ENCODE results near the gene LIMK2.
A peak's percentile ranks its signal among the peaks of the same experiment; 100 is the strongest.
"Not testable (repeated sequence)": the region's sequence is repeated elsewhere in the genome, so short reads cannot be mapped to it uniquely, and the experiment has no call there.

LIMK2 gene

DNA sequence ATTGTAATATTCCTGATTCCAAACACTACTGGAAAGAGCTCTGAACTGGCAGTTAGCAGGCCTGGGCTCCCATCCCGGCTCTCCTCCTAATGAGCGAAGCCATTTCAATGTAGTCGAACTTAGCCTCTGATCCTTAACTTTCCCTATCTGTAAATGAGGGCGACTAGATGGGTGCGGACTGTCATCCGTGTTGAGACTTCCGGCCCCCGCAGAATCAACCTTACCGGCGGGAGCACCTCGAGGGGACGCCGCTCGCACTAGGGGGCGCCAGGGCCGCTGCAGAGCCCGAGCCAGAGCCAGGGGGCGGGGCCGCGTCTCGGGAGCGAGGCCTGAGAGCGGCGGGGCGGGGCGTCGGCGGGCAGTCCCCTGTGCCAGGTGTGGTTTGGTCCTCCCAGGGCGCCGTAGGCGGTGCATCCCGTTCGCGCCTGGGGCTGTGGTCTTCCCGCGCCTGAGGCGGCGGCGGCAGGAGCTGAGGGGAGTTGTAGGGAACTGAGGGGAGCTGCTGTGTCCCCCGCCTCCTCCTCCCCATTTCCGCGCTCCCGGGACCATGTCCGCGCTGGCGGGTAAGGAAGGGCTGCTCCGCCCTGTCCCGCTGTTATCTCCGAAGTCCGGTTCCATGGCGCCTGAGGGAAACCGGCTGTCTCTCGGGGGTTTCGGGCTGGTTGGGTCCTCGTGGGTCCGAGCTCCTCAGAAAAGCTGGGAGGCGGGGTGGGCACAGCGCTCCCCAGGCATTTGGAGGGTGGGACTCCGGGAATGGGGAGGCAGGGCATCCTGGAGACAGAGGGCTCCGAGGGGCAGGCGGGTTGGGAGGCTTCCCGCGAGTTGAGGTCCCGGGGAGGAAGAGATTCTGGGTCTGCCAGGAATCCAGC is at the start of gene LIMK2:
Gene LIMK2 (plus strand): TSS at position 437 of the 869 bp plus-strand sequence. CDS start 111 bp downstream, at position 548.
- peak; percentile 73 for DNase-seq (ENCODE audit: low read depth)

DNA sequence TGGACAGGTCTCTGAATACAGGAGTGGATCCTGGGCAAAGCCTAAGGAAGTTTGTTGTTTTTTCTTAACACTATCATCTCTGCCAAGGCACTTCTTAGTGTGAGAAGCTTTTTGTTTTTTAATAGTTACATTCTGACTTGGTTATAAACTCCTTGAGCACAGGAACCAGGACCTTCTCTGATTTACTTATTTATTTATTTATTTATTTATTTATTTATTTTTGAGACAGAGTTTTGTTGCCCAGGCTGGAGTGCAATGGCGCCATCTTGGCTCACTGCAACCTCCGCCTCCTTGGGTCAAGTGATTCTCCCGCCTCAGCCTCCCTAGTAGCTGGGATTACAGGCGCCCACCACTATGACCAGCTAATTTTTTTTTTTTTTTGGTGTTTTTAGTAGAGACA is 41.1 kb upstream of the LIMK2 start:
- DNase-seq (ENCODE audit: low read depth), result no peak

DNA sequence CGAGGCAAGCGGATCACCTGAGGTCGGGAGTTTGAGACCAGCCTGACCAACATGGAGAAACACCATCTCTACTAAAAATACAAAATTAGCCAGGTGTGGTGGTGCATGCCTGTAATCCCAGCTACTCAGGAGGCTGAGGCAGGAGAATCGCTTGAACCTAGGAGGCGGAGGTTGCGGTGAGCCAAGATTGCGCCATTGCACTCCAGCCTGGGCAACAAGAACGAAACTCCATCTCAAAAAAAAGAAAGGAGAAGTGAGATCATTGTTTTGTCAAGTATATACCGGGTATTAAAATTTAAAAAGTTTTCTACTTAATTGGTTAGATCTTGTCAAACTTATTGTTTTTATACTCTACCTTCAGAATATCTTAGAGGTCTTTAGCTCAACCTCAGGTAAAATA is 40.4 kb upstream of the LIMK2 start:
- not testable (repeated sequence) for DNase-seq (ENCODE audit: low read depth)

DNA sequence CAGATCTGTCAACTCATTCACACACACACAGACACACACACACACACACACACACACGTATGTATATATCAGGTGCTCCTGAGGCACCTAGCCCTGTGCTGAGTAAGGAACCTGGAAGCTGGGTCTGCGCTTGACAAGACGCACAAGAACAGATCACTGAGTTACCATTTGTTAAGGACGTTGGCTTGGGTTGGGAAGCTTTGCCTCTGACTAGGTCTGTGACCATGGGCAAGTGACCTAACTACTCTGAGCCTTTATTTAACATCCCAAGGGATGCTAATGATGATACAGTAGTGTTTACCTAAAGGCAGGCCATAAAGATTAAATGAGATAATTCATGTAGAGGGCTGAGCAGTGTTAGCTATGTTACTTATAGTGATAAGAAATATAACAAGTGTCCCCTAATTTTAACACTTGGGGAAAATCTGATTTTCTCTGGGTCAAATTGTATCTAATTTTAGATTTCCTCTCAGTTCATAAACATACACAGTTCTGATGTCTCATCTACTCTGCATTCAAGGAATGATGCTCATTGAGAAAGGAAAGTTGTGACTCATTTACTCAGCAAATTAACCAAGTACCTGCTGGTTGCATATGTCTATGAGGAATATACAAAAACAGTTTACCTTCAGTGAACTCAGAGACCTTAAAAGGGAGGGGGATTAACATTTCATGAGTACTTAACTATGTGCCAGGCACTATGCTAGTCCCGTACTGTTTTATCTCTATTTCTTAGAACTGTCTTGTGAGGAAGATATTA is 38.5 kb upstream of the LIMK2 start:
- peak; percentile 76 for DNase-seq (ENCODE audit: low read depth)

DNA sequence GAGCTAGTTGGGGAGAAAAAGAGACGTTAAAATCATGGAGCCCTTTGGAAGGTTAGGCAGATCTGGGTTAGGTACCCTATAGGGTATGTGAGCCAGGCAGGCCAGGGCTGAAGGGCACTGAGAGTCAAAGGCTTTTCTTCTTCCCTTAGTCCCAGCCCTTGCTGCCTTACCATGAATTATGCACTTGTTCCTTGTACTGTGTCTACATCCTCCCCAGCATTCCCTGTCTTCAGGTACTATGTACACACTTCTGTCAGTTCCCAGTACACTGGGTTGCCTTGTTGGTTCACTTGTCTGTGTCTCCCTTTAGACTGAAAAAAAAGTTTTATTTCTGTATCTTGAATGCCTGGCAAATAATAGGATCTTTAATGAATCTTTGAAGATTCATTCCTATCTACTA is 35.2 kb upstream of the LIMK2 start:
- DNase-seq (ENCODE audit: low read depth), result no peak

DNA sequence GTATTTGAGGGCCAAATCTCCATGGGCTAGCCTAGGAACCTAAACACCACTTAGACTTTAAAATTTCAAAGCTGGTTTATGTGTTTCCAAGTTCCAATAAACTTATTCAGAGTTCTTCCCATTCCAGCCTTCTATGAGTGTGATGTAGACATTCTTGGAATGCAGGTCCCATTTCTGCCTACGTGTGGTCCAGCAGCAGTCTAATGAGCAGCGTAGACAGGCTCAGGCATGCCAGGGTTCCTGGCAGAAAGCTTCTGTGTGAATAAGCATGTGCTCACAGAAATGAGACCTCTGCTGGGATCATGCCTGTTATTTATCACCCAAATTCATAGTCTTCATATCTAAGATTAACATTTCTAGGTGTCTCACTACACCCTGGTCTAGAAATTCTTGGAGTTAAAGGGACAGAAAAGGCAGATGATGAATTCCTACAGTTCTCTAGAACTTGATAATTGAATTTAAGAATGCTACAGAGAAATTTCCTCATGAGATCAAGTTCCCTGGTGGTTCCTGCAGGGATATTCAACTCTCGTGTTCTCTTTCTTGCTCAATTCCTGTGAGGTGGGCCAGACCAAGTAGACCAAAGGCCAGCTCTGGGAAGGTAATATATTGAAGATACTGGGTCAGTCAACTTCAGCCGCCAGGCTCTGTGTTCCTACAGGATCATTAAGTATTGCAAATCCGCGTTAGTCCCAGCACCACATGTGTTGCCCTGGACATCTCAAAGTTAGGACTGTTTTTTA is 34.5 kb upstream of the LIMK2 start:
- DNase-seq (ENCODE audit: low read depth), result peak; percentile 85

DNA sequence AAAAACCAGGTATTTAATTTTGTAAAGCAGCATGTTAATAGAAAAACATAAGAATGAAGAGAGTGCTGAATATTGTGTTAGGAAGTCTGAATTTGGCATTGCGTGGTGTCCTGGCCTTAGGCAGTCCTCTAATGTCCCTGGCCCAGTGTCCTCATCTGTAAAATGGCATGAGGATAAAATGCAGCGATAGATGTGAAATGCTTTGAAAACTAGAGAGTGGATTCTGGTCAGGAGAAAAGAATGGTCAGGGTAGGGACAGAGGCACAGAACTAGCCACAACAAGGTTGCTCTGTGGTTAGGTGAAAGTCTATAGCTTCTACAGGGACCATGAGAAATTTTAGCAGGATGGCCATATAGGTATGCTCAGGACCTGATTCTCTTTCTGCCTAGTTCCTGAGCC is 33.2 kb upstream of the LIMK2 start:
- DNase-seq (ENCODE audit: low read depth), result no peak

DNA sequence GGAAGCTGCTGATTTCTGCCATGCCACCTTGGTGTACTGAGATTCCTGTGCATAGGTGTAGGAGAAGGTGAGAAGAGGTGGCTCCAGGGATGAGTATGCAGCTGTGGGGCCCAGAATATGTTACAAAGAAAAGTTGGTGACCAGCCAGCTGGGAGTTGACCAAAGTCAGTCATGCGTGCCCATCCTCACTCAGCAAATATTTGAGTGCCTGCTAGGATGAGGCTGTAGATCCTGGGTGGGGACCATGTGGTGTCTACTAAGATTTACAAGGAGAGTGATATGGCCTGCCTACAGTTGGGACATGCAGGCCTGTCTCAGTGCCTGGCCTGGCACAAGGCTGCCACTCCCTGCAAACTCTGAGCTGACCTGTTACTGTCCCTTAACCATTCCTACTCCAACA is 32.8 kb upstream of the LIMK2 start:
- peak; percentile 82 for DNase-seq (ENCODE audit: low read depth)

DNA sequence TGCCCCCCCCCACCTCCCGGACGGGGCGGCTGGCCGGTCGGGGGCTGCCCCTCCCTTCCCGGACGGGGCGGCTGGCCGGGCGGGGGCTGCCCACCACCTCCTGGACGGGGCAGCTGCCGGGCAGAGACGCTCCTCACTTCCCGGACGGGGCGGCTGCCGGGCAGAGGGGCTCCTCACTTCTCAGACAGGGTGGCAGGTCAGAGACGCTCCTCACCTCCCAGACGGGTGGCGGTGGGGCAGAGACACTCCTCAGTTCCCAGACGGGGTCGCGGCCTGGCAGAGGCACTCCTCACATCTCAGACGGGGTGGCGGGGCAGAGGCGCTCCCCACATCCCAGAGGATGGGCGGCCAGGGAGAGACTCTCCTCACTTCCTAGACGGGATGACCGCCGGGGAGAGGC is 28.1 kb upstream of the LIMK2 start:
- DNase-seq (ENCODE audit: low read depth), result no peak

DNA sequence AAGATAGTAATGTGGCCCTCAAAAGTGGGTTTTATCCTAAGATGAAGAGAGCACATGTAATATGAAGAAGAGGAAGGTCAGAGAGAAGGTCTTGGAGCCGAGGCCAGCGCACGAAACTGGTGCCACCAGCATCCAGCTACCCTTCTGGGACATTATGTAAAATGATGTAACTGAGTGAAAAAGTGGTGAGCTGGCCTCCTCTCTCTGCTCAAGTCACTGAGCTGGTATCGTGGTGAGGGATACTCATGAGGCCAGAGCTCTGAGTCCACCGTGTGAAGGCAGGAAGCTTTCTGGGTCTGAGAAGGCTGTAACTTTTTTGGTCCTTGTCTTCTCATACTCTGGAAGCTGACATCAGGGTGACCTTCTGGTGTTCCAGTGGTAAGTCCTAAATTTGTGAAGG is 27.0 kb upstream of the LIMK2 start:
- no peak for DNase-seq (ENCODE audit: low read depth)

DNA sequence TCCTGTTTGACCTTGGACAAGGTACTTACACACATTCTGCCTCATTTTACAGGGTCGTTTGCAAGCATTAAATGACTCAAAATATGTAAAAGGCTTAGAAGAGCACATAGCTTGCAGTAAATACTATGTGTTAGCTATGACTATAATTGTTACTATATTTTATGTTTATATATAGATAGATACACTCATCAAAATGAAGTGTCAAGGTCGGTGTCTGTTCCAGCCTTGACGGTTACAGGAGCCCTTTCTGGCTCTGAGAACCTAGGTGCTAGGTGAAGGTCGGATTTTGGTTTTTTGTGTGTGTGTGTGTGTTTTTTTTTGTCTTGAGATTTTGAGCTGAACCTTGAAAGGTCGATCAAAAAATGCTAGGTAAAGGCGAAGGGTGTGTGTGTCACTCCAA is 24.5 kb upstream of the LIMK2 start:
- DNase-seq (ENCODE audit: low read depth), result no peak

DNA sequence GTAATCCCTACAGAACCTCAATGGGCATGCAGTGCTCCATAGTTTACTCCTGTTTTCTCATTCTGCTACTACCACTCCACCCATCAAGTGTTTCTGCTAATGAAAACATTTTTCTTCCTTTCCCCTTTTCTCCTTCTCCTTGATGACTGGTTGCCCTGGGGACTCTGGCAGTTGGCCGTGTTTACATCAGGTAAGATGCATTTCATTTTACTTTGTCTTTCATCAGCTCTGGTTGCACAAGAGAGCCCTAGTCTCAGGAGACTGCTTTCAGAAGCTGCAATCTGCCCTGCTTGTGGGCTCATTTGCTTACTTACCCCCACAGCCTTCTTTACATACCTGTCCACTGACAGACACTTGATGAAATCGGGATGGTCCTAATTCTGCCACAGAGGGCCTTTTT is 19.6 kb upstream of the LIMK2 start:
- DNase-seq (ENCODE audit: low read depth), result peak; percentile 77

DNA sequence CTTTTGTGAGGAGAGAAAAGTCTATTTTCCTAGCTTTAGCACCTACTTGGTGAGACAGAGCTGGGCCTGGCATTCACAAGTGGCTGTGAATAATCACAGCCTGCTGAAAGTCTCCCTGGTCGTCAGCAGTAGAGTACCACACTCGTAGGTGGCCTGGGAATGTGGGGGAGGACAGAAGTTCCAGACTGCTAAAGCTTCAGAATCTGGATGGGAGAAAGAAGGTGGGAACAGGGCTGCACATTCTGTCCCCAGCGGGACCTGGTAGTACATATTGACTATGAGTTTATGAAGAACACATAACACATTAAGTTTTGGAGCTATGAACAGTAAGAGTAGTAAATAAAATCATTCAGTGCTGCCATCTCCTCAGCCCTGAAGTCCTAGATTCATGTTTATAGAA is 19.0 kb upstream of the LIMK2 start:
- DNase-seq (ENCODE audit: low read depth), result no peak

DNA sequence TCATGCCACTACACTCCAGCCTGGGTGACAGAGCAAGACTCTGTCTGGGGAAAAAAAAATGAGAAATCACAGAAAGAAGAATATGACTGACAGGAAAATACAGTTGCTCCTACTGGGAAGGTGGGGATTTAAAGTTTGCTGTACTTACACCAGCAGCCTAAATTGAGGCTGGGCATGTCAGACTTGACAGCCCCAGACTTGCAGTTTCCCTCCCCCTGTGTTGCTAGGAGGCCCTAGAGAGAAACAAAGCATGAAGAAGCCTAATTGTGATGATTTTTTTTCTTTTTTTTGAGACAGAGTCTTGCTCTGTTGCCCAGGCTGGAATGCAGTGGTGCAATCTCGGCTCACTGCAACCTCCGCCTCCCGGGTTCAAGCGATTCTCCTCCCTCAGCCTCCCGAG is 17.4 kb upstream of the LIMK2 start:
- DNase-seq (ENCODE audit: low read depth), result not testable (repeated sequence)

DNA sequence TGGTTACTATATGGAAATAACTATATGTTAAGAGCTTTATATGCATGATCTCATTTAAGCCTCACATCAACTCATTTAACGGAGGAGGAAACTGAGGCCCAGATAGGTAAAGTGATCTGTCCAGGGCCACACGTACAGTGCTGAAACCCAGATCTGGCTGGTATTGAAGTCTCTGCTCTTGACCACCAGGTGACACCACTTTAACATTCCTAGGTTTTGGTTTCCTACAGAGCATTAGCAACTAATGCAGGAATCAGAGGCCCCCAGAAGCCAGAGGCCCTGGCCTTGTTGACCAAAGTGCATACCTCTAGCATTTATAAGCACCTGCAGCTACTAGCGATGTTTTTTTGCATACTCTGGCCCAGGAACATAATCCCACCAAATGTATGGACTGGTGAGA is 12.9 kb upstream of the LIMK2 start:
- DNase-seq (ENCODE audit: low read depth), result no peak

DNA sequence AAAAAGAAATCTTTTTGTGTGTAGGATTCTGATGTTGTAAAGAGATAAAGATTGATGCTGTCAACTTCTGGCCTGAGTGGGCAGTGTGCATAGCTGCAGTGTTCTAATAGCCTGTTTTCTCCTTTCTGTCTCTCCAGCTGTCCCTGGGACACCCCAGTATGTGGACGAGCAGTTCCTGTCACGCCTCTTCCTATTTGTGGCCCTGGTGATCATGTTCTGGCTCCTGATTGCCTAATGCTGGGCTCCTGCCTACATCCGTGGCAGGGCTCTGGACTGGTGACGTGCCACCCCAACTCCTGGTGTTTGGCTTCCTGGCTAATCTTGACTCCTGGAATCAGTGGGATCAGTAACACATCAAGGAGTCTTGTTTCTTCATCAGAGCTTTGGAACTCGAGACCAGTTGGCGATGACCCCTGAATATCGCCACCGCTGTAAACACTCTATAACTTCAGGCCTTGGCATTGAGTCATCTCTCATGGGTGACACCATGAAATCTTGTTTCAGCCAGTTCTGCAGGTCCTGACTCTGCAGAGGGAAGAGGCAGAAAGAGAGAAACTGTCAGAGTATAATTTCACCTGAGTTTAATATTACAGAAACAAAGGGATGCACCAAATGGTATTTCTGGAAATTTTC is 7.6 kb upstream of the LIMK2 start:
- DNase-seq (ENCODE audit: low read depth), result not testable (repeated sequence)

DNA sequence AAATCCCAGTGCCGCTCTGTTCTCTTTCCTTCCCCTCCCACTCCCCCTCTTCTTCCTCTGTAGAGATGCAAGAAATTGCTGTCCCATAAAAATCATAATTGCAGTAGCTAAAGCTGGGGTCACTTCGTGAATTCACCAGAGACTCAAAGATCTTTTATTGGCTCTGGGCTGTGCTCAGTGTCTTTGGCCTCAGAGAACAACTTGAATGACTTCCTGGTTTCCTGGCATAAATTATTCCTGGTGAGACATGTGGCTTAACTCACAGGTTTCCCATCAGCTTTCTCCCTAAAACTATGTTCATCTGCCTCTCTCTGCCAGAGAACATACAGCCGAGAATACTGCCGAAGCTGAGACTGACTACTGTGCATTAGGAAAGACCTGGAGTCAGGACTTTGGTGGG is 7.0 kb upstream of the LIMK2 start:
- DNase-seq (ENCODE audit: low read depth), result not testable (repeated sequence)

DNA sequence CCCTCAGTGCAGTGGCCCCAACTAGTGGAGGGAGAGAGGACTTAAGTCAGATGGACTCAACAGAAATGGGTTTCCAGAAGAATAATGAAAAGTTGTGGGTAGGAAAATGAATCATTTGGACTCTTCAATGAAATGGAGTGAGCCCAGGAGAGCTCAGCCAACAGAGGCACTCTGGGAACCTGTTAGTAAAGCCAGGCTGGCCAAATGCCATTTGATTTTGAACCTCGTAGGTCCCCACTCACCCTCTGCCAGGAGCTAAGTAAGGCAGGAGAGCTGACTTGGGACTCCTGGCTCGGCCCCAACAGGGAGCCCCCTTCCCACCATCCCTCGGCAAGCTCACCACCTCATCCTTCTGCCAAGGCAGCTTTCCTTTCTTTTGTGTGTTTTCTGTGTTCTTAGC is 5.6 kb upstream of the LIMK2 start:
- DNase-seq (ENCODE audit: low read depth), result not testable (repeated sequence)

DNA sequence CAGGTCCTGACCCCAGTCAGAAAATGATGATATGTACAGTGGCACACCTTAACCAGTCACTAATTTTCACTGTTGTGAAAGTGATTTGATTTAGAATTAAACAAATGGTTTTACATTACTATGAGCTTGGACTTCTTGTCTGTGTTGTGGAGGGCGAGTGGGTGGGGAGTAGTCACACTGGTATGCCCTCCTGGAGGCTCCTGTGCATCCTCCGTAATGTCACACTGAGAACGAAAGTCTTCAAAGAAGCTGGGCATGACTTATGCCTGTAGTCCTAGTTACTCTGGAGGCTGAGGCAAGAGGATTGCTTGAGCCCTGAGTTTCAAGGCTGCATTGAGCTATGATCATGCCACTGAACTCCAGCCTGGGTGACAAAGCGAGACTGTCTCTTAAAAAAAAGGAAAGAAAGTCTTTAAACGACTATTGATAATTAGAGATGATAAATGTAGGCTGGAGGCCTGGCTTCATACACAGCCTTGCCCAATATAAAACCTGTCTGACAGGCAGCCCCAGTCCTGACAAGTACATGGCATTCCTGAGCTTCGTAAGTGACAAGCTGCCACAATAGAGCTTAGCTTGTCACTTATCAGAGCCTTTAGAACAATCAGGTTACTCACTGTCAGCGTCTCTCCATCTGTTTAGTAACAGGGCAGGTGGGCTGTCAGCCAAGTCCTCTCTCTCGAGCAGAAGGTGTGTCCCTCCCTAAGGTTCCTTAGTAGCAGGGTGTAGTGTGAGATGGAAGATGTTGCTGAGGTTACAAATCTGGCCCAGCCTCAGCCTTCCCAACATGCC is 5.0 kb upstream of the LIMK2 start:
- DNase-seq (ENCODE audit: low read depth), result no peak

DNA sequence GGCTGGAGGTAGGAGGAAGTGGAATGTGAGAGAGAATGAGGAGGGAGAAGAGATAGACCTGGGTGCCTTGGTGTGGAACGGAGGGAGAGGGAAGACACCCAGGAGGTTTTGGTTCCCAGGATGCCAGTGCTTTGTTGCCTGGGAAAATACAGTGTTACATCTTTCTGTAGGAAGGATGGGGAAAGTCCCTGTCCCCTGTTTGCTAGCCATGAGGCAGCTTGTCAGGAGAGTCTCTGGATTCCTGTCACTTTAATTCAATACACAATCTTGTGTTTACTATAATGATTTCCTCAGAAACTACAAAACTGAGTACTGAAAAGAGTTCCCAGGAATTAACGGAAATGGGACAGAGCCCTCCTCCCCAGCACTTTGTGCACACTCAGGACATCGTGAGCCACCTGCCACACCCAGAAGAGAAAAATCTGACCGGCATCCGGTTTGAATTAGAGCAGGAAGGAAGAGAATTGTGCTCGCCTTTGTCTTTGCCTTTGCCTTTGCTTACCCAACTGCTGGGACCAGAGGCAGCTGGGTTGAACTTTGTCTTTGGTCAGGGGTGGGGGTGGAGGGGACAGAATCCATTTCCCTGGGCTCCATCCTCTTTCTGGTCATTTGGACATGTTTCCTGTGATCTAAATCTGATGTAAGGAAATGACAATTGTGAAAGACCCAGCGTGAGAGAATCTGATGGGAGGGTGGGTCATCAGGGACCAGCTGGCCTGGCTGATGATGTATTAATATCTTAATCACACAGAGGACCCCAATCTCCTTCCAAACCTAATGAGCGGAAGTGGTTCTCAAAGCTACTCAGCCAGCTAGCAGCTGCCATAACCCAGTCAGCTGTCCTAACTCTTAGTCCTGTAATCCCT is 1.3 kb upstream of the LIMK2 start:
- no peak for DNase-seq (ENCODE audit: low read depth)
